Stomach (tissue), 4 donors: Measurements from ENCODE around the gene PEX10.

Experiments
- CTCF ChIP-seq, 7 experiments: fragments of 450-650 bp in 4 of 7; fragments of 200-600 bp in 3 of 7; sonication (generic) in 3 of 7; IDR thresholded peaks; one replicate each; pipeline ENCODE4 v1.5.1; 2016 to 2019; ENCODE audit warnings: antibody characterized with exemption in 7 of 7, control low read depth in 2 of 7, mild to moderate bottlenecking in 1 of 7
- EP300 ChIP-seq: sonication (generic); formaldehyde crosslinking; IDR thresholded peaks from one replicate; pipeline ENCODE4 v1.6.1; 2017; ENCODE audit warnings: antibody characterized with exemption

DNA sequence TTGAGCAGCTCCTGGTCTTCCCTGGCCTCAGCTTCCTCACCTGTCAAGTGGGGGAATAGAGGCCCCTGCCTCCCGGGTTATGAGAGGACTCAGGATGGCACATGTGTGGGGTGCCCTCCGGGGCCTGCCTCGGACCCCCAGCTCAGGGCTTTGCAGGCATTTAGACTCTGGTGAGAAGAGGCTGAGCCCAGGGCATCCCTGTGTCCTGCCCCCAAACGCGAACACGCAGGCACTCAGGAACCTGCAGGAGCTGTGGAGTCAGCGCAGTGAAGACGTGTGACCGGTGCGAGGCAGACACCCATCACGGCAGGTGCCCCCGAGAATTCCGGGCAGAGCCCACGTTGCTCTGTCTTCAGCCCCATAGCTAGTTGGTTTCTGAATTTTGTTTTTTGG, 5.5 kb upstream of the PEX10 start:
- no peak for TF ChIP-seq EP300
- TF ChIP-seq CTCF (IDR thresholded peaks at IDR 0.05) = no peak
